NCI-H2081 (cell line): ENCODE measurements around the gene MRPL50.
"Not testable (repeated sequence)": the region's sequence is repeated elsewhere in the genome, so short reads cannot be mapped to it uniquely, and the experiment has no call there.

Experiments used
- DNase-seq, 2 experiments: peaks; one replicate each; lab custom pipeline; 2025; lab: John Stamatoyannopoulos, UW

Gene MRPL50

DNA sequence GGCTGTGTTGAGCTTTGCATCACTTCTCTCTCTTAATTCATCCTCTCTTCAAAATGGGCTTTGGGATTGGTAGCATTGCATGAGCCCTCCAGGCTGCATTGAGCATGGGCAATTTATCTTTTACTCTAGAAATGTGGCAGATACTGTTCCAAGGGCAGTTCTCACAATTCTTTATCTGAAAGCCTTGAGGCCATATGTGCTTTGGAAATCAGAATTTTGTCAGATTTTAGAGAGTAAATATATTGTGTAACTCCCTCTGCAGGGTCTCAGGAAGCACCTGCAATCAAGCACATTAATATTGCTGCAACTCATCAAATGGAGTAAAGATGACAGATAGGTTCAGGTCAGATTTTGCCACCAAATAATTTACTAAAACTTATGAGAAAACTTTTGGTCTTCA, 19.6 kb upstream of the MRPL50 start:
- DNase-seq = no peak

GRCh38 chr9:101417389-101417788, 19.0 kb upstream of the MRPL50 start:
- DNase-seq = no peak

GRCh38 chr9:101415578-101415977, 17.2 kb upstream of the MRPL50 start:
- no peak for DNase-seq

DNA sequence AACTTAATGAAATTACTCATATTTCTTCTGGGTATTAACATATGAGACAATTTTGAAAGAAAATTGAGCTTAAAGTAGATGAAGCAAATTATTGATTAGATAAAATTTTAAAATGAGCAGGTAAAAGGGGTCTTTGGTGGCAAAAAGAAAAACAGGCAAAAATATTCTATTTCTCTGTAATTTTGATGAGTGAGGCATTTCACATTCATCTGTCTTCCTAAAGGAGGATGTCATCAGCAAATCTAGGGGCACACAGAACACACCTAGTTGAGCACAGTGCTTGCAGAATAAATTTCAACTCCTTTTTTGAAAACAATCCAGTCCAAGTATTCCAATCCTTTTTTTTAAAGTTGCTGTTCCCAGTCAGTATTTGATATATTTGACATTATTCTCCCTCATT, 16.4 kb upstream of the MRPL50 start:
- no peak for DNase-seq

- no peak for DNase-seq
Observed at GRCh38 chr9:101409079-101409477, 10.7 kb upstream of the MRPL50 start.

DNA sequence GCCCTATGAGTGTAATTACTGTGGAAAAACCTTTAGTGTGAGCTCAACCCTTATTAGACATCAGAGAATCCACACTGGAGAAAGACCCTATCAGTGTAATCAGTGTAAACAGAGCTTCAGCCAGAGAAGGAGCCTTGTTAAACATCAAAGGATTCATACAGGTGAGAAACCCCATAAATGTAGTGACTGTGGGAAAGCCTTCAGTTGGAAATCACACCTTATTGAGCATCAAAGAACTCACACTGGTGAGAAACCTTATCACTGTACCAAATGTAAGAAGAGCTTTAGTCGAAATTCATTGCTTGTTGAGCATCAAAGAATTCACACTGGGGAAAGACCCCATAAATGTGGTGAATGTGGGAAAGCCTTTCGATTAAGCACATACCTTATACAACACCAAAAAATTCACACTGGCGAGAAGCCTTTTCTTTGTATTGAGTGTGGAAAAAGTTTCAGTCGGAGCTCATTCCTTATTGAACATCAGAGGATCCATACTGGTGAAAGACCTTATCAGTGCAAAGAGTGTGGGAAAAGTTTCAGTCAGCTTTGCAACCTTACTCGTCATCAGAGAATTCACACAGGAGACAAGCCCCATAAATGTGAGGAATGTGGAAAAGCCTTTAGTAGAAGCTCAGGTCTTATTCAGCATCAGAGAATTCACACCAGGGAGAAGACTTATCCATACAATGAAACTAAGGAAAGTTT, 10.1 kb upstream of the MRPL50 start:
- DNase-seq = no peak

GRCh38 chr9:101403516-101404285, 5.3 kb upstream of the MRPL50 start:
- no peak for DNase-seq

GRCh38 chr9:101400120-101400519, 1.7 kb upstream of the MRPL50 start:
- peak; percentile 8 to 35 for DNase-seq

GRCh38 chr9:101399643-101399970, 1.2 kb upstream of the MRPL50 start:
- DNase-seq = no peak

- DNase-seq = no peak
Observed at GRCh38 chr9:101398930-101399642, 668 bp upstream of the MRPL50 start.

DNA sequence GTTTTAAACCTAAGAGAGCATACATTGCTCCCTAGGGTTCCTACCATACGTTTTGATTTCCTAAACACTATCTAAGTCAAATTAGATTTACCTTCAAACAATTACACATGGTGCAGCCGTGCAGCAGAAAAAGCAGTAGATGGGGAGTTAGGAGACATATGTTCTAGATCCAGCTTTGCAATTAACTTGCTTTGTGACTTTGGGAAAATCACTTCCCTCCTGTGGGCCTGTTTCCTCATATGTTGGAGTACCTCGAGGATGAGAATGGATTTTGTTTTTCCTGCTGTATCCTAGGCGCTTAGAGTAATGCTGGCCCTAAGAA, 711 bp downstream of the MRPL50 start:
- DNase-seq = peak in 1 of 2 experiments; percentile 40

- no peak for DNase-seq
Observed at GRCh38 chr9:101394687-101395086, 3.7 kb downstream of the MRPL50 start.

DNA sequence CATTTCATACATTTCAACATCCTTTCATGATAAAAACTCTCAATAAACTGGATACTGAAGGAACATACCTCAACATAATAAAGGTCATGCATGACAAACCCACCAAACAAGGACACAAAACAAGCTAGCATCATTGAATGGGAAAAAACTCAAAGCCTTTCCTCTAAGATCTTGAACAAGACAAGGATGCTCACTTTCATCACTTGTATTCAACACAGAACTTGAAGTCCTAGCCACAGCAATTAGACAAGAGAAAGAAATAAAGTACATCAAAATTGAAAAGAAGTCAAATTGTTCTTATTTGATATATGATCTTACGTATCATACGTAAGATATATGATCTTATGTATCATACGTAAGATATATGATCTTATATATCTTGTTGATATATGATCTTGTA, 5.3 kb downstream of the MRPL50 start:
- DNase-seq = no peak

DNA sequence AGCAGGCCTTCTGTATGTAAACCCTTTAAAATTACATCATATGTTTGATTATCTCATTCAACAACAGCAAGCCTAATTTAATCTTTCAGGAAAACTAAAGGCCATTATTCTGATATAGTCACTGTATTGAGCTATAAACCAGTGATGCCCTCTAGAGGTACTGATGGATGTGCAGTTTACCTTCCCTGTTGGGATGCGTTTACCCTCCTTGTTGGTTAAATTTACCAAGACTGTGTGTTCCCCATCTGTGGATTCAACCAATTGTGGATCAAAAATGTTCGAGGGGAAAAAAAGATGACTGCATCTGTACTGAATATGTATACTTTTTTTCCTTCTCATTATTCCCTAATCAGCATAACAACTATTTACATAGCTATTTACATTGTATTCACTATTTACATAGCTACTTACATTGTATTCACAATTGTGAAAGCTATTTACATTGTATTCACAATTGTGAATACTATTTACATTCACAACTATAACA, 9.9 kb downstream of the MRPL50 start:
- peak; percentile 45 to 76 for DNase-seq

DNA sequence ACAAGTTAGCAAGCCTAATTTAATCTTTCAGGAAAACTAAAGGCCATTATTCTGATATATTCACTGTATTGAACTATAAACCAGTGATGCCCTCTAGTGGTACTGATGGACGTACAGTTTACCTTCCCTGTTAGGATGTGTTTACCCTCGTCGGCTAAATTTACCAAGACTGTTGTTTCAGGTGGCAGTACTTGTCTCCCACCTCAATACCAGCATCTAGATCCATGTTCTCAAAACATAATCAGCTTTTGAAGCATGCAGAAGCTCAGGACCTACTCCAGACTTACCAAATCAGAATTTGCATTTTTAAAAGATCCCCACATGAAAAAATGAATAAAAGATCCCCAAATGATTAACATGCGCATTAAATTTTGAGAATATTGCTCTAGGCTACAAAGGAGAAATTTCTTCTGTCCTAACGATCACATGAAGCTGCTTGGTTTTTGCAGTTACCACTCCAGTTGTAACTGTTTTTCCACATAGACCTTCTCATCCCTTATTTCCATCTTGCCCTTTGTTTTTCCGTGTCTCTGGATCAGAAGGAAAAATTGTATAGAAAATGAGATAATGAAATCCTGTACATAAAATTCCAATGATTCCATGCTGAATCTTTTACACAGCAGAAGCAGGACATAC, 10.4 kb downstream of the MRPL50 start:
- peak; percentile 73 to 80 for DNase-seq

GRCh38 chr9:101384873-101385536, 13.4 kb downstream of the MRPL50 start, which contains the start of gene BAAT:
BAAT (minus strand) TSS chr9:101385006; CDS start chr9:101371404, 13,602 bp downstream.
- not testable (repeated sequence) for DNase-seq

GRCh38 chr9:101383361-101383760, 15.1 kb downstream of the MRPL50 start:
- no peak for DNase-seq

DNA sequence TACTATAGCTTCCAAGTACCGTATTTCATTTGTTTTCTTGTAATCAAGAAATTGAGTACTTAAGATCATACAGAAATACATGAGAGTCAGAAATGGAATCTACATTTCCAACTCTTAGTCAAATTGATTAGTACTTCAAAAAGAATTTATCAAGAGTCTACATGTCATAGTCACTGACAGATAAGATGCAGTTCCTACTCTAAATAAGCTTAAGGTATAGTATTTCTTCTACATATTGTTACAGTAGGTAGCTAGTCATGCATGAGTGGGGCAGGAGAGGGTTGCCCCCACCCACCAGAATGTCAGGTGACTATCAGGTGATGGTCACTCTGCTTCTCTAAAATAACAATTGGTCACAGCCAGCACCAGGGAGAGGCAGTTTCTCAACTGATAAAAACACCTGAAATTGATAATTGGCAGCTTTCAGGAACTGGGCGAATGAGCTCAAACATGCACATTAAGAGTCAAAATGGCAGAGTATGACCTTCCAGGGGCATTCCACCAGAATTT, 16.5 kb downstream of the MRPL50 start:
- DNase-seq = no peak

- no peak for DNase-seq
Observed at GRCh38 chr9:101381118-101381517, 17.3 kb downstream of the MRPL50 start.

- no peak for DNase-seq
Observed at GRCh38 chr9:101380295-101380694, 18.1 kb downstream of the MRPL50 start.

DNA sequence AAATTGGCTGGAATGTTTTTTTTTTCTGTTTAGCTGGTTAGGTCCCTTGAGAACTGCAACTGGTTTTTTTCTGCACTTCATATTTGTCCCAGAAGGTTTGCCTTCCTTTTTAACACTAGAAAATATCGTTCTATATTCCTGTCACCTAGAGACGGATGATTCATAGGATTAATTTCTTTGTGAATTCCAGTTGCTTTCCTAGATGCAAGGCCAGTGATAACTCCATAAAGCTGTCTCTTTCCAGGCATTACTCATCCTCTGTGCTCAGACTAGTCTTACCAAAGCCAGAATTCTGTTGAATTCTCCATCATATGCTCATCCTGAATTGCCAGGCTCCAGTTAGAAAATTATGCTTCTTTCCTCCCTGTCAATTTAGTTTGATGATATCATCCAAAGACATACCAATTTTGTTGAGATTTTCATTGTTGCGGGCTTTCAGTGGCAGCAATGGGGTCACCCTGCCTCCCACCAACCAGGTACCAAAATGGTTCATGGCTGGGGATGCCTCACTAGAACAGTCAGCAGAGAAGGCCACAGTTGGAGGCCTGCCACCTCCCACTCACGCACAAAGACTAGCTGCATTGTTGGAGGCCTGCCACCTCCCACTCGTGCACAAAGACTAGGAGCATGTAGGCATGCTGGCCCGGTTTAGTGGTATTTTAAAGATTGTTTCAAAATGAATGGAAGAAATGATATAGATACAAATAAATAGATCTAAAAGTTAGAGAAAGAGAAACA, 22.1 kb downstream of the MRPL50 start:
- no peak for DNase-seq
